GM19467 (cell line): ENCODE measurements around the gene SH2D5.

Experiments
- ATAC-seq: cut with Tn5 transposase; IDR thresholded peaks from one replicate; pipeline ENCODE4 v1.9.1; 2021; ENCODE audit warnings: mild to moderate bottlenecking, moderate library complexity; ENCODE audit not compliant: unreplicated experiment

SH2D5 gene

GRCh38 chr1:20732588-20733359 lies at the start of gene SH2D5:
SH2D5 (minus strand) TSS chr1:20732703; CDS start chr1:20728044, 4,659 bp downstream.
- peak; percentile 33 for ATAC-seq

- ATAC-seq, result no peak
Measured at GRCh38 chr1:20775700-20776099, 43.2 kb upstream of the SH2D5 start.

DNA sequence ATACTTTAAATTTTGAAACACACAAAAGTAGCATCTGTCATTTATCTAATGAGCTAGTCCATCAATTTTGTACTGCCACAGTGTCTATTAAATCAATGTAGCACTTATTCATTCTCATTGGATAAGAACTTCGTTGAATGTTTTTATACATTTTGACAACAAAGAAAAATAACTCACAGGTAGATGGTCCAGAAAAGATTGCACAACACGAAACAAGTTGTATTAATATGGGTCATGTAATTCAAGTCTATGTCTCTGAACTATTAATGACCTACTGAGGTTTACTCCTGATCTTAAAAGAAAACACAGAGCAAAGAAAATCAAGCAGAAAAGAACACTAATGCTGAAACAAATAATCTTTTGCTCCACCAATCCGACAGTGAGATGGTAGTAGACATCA lies 39.3 kb upstream of the SH2D5 start:
- no peak for ATAC-seq

GRCh38 chr1:20770314-20771087 lies 38.0 kb upstream of the SH2D5 start:
- no peak for ATAC-seq

GRCh38 chr1:20767271-20767670 lies 34.8 kb upstream of the SH2D5 start:
- no peak for ATAC-seq

DNA sequence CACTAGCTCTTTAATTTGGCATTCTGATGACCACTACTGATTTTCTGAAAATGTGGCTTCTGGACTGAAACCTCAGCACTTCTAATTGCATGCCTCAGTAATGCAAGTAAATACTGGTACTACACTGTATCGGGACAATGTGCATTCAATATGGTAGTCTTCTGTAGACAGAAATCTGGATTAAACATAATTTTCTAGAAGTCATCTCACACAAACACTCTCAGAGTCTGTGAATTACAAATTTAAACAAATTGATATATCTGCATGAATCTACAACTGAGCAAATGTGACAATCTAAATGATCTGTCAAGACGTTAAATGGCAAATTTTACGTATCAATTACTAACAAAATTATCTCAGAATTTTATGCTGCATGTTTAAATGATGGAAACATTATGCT lies 30.9 kb upstream of the SH2D5 start:
- no peak for ATAC-seq

DNA sequence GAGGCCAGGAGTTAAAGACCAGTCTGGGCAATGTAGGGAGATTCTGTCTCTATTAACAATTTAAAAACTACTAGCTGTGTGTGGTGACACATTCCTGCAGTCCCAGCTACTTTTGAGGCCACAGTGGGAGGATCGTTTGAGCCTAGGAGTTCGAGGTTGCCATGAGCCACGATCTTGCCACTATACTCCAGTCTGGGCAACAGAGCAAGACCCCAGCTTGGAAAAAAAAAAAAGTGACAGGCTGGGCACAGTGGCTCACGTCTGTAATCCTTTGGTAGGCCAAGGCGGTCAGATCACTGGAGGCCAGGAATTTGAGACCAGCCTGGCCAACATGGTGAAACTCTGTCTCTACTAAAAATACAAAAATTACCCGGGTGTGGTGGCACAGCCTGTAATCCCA lies 27.8 kb upstream of the SH2D5 start:
- ATAC-seq, result no peak

DNA sequence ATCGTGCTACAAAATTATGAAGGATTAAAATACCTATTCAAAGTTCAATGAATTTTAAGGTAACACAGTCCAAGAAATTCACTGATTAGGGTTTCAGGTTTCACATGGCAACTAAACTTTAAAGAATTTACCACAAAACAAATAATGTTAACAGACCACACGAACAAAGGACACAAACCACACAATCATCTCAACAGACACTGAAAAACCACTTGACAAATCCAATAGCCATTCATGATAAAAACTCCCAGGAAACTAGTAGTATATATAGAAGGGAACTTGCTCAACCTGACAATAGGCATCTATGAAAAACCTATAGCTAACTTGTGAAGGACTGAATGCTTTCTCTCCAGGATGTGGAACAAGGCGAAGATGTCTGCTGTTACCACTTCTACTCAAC lies 21.1 kb upstream of the SH2D5 start:
- no peak for ATAC-seq

DNA sequence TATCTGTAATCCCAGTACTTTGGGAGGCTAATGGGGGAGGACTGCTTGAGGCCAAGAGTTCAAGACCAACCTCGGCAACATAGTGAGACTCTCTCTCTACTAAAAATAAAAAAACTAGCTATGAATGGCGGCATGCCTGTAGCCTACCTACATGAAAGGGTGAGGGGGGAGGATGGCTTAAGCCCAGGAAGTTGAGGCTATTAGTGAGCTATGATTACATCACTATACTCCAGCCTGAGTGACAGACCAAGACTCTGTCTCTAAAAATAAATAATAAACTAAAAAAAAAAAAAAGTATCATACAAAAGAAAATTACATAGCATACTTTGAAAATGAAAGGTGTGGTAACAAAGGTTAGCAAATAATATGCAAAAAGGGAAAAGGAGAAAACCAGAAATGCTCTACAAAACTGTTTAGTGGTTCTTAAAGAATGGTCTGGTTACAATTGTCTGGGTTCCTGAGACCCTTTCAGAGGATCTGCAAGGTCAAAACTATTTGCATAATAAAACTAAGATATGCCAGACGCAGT lies 19.0 kb upstream of the SH2D5 start:
- no peak for ATAC-seq

DNA sequence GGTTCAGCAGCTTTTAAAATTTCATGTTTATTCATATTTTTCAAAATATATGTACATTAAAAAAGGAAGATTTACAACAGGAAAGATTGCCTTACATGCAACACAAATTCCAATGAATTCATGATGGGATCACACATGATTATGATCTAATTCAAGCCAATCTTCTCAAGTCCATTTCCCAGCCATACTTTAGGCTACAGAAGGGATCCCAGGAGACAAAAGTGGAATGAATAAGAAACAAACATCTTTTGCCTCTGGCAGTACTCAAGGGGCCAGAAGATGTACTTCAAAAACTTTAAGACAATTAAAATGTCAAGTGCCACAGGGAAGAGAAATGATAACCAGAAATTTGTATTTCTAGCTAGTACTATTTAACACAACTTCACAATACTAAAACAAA lies 10.2 kb upstream of the SH2D5 start:
- ATAC-seq, result no peak

- no peak for ATAC-seq
Measured at GRCh38 chr1:20740781-20741180, 8.3 kb upstream of the SH2D5 start.

DNA sequence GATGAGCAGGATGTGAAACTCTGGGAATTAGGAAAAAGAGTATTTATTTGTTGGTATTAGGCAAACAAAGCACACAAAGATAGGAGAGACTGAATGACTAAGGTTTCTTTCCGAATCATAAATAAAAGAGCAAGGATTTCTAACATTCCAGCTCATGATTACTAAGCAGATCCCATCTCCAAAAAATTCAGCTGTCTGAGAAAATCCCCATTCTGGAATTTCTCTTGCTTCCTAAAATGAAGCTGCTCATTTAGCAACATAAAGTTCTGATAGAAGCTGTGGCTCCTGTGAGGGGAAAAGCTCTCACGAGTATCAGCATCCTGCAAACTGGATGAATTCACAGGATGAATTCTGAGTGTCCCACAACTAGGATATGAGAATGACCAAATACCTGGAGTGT lies 6.7 kb upstream of the SH2D5 start:
- ATAC-seq, result no peak

- no peak for ATAC-seq
Measured at GRCh38 chr1:20735581-20736111, 3.1 kb upstream of the SH2D5 start.

DNA sequence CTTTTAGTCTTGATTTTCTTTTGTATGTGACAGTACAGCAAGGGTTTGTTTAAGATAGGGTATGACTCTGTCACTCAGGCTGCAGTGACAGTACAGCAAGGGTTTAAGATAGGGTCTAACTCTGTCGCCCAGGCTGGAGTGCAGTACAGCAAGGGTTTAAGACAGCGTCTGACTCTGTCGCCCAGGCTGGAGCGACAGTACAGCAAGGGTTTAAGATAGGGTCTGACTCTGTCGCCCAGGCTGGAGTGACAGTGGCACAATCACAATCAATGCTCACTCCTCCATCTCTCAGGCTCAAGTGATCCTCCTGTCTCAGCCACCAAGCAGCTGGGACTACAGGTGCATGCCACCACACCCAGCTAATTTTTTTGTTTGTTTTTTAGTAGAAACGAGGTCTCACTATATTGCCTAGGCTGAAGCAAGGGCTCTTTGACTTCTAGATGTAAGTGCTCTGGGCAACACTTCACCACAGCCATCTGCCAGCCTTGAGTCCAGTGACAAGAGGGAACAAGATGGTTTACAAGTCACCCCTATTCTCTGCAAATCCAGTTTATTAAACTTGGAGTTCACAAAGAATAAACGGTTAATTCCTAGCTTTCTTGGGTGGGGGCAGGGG lies 965 bp upstream of the SH2D5 start:
- ATAC-seq, result no peak

DNA sequence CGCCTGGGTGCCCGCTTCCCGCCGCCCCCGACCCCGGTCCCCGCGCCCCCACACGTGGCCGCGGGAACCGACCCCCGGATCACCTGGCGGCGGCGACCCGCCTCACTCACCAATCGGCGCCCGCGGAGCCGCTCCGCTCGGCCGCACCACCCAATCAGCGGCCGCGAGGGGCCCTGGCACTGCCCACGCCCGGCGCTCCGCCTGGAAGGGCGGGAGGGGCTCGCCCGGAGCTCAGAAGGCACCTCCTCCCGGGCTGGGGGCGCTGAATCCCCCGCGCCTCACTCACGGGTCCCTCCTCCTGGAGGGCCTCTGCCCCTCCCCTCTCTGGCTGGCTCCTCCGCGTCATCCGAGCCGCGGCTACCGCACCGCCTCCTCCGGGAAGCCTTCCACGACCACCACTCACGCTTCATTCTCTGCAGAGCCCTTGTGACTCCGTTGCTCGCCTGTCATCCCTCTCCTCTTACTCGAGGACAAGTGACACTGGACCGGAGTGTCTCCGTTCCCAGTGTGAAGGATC lies 374 bp downstream of the SH2D5 start:
- peak; percentile 57 for ATAC-seq

DNA sequence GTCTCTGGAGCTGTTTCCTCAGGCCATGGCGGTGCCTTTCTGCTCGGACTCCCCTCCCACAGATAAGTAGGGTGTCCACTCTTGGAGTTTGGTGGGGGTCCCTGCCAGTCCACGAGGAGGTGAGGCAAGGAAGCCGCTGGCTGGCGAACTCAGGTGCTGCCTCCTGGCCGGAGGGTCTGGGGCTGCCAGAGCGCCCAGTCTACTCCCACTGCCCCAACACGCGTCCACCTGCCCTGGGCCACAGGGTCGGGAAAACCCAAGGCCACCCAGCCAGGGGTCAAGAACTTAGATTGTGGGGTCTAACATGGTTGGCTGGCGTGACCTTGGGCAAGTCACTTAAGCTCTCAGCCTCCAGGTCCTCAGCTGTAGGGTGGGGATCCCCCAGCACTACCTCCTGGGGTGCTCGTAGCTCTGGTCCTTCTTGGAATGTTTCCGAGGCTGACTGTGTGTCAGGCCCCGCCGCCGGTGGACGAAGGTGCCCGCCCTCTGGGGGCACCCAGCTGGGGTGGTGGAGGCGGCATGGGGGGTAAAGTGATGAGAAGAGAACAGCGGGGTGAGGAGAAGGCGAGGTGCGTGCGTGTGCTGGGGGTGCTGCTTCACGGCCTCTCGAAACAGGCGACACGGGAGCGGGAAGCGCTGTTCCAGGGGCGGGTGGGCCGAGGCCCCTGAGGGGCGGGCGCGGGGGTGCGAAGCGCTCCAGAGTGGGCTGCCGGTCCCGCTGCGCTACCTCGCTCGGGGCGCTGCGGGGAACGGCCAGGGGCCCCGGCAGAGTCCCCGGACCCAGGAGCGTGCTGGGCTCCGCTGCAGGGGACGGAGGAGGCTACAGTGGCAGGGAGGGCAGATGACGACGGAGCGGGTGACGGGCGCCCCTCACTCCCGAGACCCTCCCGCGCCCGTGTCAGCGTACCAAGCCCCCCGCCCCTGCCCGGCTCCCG lies 1.2 kb downstream of the SH2D5 start:
- ATAC-seq, result no peak

DNA sequence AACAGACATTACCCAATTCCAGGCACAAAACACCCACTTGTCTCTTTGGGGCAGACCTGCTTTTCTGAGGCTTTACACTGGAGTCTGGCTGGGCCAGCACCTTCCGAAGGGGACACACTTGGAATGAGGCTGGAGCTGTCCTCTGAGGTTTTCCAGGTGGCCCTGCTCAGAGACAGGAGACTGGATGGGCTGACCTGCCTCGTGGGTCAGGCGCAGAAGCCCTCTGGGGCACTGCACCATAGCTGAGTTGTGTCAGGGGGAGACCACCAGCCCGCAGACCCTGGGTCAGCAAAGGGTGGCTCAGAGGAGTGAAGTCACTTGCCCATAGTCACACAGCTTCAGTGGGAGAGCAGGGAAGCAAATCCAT lies 1.8 kb downstream of the SH2D5 start:
- ATAC-seq, result no peak

- no peak for ATAC-seq
Measured at GRCh38 chr1:20729990-20730689, 2.4 kb downstream of the SH2D5 start.

GRCh38 chr1:20729155-20729931 lies 3.2 kb downstream of the SH2D5 start:
- ATAC-seq, result no peak
